GM23248 (cell line): Measurements from ENCODE around the gene MRPL36.

Experiments used
- EZH2 ChIP-seq: fragments of 200-600 bp; sonication (generic); IDR thresholded peaks from 2 replicates; pipeline ENCODE4 v1.6.1; 2018; ENCODE audit warnings: antibody characterized with exemption, mild to moderate bottlenecking; ENCODE audit not compliant: insufficient read depth, poor library complexity, severe bottlenecking
- EZH2phosphoT487 ChIP-seq: fragments of 200-600 bp; sonication (generic); IDR thresholded peaks from 2 replicates; pipeline ENCODE4 v1.6.1; 2018; ENCODE audit warnings: antibody characterized with exemption, moderate library complexity, mild to moderate bottlenecking, low read depth; ENCODE audit not compliant: insufficient read depth

DNA sequence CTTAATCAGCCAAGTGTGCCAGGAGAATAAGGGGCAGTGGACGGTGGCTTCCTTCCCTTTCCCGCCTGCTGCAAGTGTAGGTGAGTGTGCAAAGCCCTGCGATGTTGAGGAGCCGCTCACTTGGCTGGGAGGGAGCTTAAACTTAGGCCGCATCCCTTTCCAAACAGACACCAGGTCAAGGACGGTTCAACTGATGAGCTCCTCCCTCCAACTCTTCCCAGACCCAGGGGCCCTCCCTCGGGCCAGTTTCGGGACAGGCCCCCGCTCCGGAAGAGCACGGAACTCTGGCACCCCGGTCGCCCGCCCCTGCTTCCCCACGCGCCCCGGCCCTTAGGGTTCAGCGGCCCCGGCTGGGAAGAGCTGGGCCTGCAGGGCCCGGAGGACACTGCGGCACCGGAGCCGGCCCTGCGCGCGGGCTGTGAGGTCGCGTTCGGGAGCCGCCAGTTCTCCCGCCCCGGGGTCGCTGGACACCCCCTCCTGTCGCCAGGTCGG, 481 bp downstream of the MRPL36 start:
- no peak for TF ChIP-seq EZH2
- TF ChIP-seq EZH2phosphoT487: no peak
